Tibial nerve (tissue), 4 donors: ENCODE measurements around the gene ZMAT3.

Source experiments
- EP300 ChIP-seq, 2 donors: sonication (generic); formaldehyde crosslinking; IDR thresholded peaks; one replicate each; pipeline ENCODE4 v1.6.1; 2017; ENCODE audit warnings: antibody characterized with exemption in 2 of 2, mild to moderate bottlenecking in 1 of 2
- POLR2A ChIP-seq, 2 donors: fragments of 450-650 bp; IDR thresholded peaks; one replicate each; pipeline ENCODE4 v1.6.1; 2017; ENCODE audit warnings: antibody characterized with exemption in 2 of 2, mild to moderate bottlenecking in 2 of 2, moderate library complexity in 2 of 2
- TF ChIP-seq, protein P1 (sequence below), 5 experiments: fragments of 200-600 bp in 3 of 5; fragments of 450-650 bp in 2 of 5; sonication (generic) in 3 of 5; IDR thresholded peaks; one replicate each; pipeline ENCODE4 v1.5.1; 2016 to 2019; ENCODE audit warnings: antibody characterized with exemption in 5 of 5, mild to moderate bottlenecking in 3 of 5, moderate library complexity in 2 of 5

DNA sequence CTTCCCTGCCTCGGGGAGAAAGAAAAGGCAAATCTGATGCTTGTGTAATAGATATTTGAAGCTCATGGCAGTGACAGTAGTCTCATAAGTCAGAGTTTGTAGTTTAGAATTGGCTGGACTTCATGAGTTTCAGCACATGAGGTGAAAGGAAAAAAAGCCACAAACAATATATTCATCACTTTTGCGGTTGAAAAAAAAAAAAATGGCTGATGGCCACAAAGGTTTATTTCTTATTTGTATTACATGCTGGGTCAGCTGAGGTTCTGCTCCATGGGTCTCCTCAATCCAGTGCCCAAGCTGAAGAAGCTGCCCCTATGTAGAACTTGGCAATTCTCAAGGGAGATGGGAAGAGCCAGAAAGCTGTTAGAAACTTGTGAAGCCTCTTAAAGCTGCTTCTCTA lies 2.2 kb upstream of the ZMAT3 start:
- TF ChIP-seq POLR2A (IDR thresholded peaks at IDR 0.05), result no peak
- TF ChIP-seq, protein P1, sequence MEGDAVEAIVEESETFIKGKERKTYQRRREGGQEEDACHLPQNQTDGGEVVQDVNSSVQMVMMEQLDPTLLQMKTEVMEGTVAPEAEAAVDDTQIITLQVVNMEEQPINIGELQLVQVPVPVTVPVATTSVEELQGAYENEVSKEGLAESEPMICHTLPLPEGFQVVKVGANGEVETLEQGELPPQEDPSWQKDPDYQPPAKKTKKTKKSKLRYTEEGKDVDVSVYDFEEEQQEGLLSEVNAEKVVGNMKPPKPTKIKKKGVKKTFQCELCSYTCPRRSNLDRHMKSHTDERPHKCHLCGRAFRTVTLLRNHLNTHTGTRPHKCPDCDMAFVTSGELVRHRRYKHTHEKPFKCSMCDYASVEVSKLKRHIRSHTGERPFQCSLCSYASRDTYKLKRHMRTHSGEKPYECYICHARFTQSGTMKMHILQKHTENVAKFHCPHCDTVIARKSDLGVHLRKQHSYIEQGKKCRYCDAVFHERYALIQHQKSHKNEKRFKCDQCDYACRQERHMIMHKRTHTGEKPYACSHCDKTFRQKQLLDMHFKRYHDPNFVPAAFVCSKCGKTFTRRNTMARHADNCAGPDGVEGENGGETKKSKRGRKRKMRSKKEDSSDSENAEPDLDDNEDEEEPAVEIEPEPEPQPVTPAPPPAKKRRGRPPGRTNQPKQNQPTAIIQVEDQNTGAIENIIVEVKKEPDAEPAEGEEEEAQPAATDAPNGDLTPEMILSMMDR (IDR thresholded peaks at IDR 0.05), result no peak
- TF ChIP-seq EP300 (IDR thresholded peaks at IDR 0.05), result no peak
